Ammon's horn (tissue), 1 donor: ENCODE results near the gene GDA.
A peak's percentile ranks its signal among the peaks of the same experiment; 100 is the strongest.
"Not testable (repeated sequence)": the region's sequence is repeated elsewhere in the genome, so short reads cannot be mapped to it uniquely, and the experiment has no call there.

ENCODE experiments used
- DNase-seq: peaks from one replicate; pipeline ENCODE4 v3.0.0-alpha.2; 2016; ENCODE audit warnings: low spot score

The GDA gene

DNA sequence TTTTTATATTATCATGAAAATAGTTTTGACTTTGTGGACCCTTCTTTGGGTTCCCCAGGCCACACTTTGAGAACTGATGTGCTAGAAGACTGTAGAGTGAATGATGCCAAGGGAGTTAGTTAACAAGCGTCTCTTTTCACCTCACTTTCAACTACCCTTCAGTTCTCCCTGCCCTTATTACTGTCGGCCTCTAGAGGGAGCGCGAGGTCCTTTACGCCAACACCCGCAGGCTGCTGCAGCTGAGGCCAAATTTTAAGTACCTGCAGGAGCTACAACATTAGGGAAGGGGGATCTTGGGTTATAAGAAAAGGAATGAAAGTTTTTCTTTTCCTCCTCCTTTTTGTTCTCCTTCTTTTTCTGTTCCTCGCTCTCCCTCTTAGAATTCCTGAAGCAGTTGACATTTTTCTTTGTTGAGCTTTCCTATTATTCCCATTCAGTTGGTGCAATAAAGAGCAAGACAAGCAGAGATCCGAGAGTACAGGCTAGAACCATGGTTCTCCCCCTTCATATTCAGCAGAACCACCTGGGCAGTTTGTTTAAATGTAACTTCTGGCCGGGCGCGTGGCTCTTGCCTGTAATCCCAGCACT is 131.8 kb downstream of the GDA start:
- DNase-seq, result peak; percentile 89

DNA sequence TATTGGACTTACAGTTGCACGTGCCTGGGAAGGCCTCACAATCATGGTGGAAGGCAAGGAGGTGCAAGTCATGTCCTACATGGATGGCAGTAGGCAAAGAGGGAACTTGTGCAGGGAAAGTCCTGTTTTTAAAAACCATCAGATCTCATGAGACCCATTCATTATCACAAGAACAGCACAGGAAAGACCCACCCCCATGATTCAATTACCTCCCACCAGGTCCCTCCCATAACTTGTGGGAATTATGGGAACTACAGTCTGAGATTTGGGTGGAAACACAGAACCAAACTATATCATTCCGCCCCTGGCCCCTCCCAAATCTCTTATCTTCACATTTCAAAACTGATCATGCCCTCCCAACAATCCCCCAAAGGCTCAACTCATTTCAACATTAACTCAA is 140.2 kb downstream of the GDA start:
- no peak for DNase-seq

DNA sequence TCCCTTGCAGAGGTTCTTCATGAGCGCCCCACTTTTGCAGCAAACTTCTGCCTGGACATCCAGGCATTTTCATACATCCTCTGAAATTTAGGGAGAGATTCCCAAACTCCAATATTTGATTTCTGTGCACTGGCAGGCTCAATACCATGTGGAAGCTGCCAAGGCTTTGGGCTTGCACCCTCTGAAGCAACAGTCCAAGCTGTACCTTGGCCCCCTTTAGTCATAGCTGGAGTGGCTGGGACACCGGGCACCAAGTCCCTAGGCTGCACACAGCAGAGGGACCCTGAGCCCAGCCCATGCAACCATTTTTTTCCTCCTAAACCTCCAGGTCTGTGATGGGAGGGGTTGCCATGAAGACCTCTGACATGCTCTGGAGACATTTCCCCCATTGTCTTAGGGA is 141.1 kb downstream of the GDA start:
- no peak for DNase-seq

DNA sequence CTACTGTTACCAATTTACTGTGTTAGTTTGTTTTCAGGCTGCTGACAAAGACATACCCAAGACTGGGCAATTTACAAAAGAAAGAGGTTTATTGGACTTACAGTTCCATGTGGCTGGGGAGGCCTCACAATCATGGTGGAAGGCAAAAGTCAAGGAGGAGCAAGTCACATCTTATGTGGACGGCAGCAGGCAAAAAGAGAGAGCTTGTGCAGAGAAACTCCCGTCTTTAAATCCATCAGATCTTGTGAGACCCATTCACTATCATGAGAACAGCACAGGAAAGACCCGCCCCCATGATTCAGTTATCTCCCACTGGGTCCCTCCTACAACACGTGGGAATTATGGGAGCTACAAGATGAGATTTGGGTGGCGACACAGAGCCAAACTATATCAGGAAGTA is 142.3 kb downstream of the GDA start:
- not testable (repeated sequence) for DNase-seq

DNA sequence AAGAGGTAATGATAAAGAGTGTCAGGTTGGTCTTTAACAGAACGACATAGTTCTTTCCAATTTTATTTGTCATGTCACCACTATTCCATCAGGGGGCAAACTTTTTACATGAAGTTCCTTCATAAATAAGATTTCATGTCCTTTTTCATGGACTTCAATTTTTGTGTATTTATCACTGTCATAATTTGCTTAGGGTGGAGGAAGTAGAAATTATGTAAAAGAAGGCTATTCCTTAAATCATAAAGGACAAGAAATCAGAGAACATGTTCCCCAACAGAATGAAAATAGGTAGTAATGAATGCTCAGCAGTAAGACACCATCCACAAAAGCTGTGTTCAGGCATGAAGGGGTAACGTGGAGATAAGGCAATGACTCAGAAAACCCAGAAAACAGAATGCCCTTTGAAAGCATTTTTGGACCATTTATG is 143.0 kb downstream of the GDA start:
- DNase-seq, result peak; percentile 44

DNA sequence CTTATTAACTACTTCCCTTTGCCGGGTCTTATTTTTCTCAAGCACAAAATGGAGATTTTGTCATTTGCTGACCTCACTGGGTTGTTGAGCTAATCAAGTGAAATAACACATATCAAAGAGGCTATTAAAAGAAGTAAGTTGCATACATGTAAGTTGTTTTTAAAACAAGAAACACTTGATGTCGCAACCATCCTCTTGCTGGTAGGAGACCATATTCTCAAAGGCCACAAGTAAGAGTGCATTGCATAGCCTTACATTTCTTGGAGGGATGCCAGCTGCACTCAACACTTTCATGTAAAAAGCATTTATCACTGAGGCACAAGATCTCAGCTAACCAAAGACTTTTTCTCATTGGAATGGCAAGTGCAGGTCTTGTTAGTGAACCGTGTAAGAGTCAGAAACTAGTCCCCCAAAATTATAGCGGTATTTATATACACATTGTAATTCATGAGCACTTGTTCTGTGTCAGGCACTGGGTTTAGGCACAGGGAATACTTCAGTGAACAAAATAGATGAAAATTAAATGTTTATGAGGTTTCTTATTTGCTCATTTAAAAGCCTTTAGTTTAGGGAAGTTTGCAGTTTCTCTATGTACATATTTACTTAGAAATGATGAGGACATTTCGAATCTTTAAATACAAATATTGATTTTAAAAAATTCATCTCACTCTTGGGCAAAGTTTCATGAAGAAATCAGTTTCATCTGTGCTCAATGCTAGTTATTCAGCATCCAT is 143.8 kb downstream of the GDA start:
- peak; percentile 29 for DNase-seq

DNA sequence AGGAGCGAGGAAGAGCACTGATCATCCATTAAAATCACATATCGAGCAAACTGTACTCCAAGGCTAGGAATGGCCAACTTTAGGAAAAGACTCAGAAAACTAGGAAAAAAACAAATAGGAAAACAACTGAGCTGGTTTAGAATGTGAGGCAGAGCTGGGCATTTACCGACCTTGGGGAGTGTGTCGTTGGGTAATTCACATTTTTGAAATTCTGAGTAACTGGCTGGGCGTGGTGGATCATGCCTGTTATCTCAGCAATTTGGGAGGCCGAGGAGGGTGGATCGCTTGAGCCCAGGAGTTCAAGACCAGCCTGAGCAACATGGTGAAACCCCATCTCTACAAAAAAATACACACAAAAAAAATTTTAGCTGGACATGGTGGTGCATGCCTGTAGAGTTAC is 145.7 kb downstream of the GDA start:
- no peak for DNase-seq

DNA sequence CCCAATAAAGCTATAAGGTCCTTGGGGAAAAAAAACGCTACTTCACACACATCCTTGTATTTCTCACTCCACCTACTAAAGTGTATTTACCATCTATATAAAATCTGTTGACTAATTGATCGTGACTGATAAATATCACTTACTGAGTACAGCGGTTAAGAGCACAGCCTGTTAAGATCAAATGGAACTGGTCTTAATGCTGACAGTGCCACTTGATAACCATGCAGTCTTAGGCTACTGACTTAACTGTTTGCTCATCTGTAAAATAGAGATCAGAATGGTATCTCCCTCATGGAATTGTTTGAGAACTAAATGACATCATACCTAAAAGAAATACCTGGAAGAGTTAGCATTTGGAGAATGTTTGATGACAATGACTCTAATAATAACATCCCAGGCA is 148.3 kb downstream of the GDA start:
- DNase-seq, result no peak

DNA sequence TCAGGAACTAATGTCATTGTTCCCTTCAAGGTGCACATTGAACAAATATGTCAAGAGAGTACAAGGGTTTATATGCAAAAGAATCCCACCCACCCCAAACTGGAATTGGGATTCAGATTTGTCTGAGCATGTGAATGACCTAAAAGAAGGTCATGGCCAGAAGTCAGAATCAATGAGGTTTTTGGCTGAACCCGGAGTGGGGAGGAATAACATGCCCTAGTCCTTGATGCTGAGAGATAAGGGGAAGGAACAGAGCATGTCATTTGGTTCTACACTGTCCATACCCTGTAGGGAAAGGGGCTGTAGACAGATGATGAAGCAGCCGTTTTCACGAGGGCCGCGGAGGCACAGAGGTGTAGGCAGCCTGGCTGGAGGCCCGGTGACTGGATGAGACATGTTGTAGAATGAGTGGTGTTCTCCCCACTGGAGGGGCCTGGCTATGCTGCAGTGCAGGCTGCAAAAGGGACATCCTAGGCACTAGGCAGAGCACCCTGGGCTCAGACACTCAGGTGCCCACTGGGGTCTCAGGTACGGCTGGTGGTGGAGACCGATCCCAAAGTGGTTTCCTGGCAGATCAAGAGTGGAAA is 149.9 kb downstream of the GDA start:
- no peak for DNase-seq

DNA sequence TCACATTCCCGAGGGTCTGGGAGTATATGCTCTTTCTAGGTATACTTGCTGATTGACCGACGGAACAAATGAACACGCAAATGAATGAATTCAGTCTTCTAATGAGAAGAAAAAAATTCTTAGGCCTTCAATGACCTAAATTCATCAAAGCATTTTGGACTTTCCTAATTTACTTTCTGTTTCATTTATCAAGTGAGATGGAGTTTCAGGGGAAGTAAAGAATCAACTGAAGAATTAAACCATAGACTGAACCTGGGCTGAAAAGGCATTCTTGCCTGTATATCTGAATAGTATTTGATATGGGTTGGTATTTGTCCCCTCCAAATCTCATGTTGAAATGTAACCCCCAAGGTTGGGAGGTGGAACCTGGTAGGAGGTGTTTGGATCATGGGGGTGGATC is 151.6 kb downstream of the GDA start:
- DNase-seq, result no peak
